ENCODE results near the gene ERBB4. TPM values are rescaled to one million over a fixed set of nuclear protein-coding genes. Genes with fewer than 3 reads are reported as not detected.

The ERBB4 gene
- total RNA-seq, 1 donor from 2014 or later = 9.2 TPM

GRCh38 chr2:211845338-211846035 is 693.1 kb downstream of the ERBB4 start:
- Mint-ChIP-seq H3K4me3 (no peak overlapping the region), H3K27me3 (ENCODE audit: low read depth) (no peaks in the 10 kb centered on the region), H3K27ac (no peak overlapping the region), H3K4me1 (peaks cover 3% of the 10 kb centered on the region), H3K9me3 (no peaks in the 10 kb centered on the region), H3K36me3 (no peaks in the 10 kb centered on the region)
- no peak for TF ChIP-seq CTCF (IDR thresholded peaks at IDR 0.05; ENCODE audit: unreplicated experiment)
- no peak for DNase-seq (ENCODE audit: low spot score in 2 of 2, unreplicated experiment in 2 of 2)

- no peak overlapping the region for H3K4me3 Mint-ChIP-seq
- H3K36me3 Mint-ChIP-seq = no peaks in the 10 kb centered on the region
- no peaks in the 10 kb centered on the region for H3K4me1 Mint-ChIP-seq
- no peak for TF ChIP-seq CTCF (IDR thresholded peaks at IDR 0.05; ENCODE audit: unreplicated experiment)
- DNase-seq (ENCODE audit: low spot score in 2 of 2, unreplicated experiment in 2 of 2) = no peak
- no peaks in the 10 kb centered on the region for H3K9me3 Mint-ChIP-seq
- H3K27ac Mint-ChIP-seq = no peak overlapping the region
- H3K27me3 Mint-ChIP-seq (ENCODE audit: low read depth) = no peaks in the 10 kb centered on the region
Measured at GRCh38 chr2:211837706-211838105, 700.9 kb downstream of the ERBB4 start.

GRCh38 chr2:211837206-211837605 is 701.4 kb downstream of the ERBB4 start:
- DNase-seq (ENCODE audit: low spot score in 2 of 2, unreplicated experiment in 2 of 2) = no peak
- H3K27me3 Mint-ChIP-seq (ENCODE audit: low read depth) = no peaks in the 10 kb centered on the region
- no peaks in the 10 kb centered on the region for H3K9me3 Mint-ChIP-seq
- no peak for TF ChIP-seq CTCF (IDR thresholded peaks at IDR 0.05; ENCODE audit: unreplicated experiment)
- H3K36me3 Mint-ChIP-seq = no peaks in the 10 kb centered on the region
- H3K27ac Mint-ChIP-seq = no peak overlapping the region
- no peaks in the 10 kb centered on the region for H3K4me1 Mint-ChIP-seq
- H3K4me3 Mint-ChIP-seq = no peak overlapping the region

GRCh38 chr2:211836409-211836808 is 702.2 kb downstream of the ERBB4 start:
- TF ChIP-seq CTCF (IDR thresholded peaks at IDR 0.05; ENCODE audit: unreplicated experiment) = no peak
- no peaks in the 10 kb centered on the region for H3K9me3 Mint-ChIP-seq
- H3K27me3 Mint-ChIP-seq (ENCODE audit: low read depth) = no peaks in the 10 kb centered on the region
- no peak overlapping the region for H3K27ac Mint-ChIP-seq
- no peak overlapping the region for H3K4me3 Mint-ChIP-seq
- H3K4me1 Mint-ChIP-seq = no peaks in the 10 kb centered on the region
- no peaks in the 10 kb centered on the region for H3K36me3 Mint-ChIP-seq
- DNase-seq (ENCODE audit: low spot score in 2 of 2, unreplicated experiment in 2 of 2) = no peak

- TF ChIP-seq CTCF (IDR thresholded peaks at IDR 0.05; ENCODE audit: unreplicated experiment) = no peak
- H3K4me3 Mint-ChIP-seq = no peak overlapping the region
Measured at GRCh38 chr2:211835695-211836094, 702.9 kb downstream of the ERBB4 start.

More at GRCh38 chr2:211835695-211836094, 702.9 kb downstream of the ERBB4 start:
- Mint-ChIP-seq H3K9me3 (no peaks in the 10 kb centered on the region), H3K27me3 (ENCODE audit: low read depth) (no peaks in the 10 kb centered on the region), H3K27ac (no peak overlapping the region), H3K36me3 (no peaks in the 10 kb centered on the region), H3K4me1 (no peaks in the 10 kb centered on the region)
- DNase-seq (ENCODE audit: low spot score in 2 of 2, unreplicated experiment in 2 of 2) = no peak
